BLaER1 treated with 17β-estradiol and CSF1 and Interleukin-3, amounts not matched to agents 10 nM and 100 nM (cell line): Measurements from ENCODE around the gene MKI67.

Experiments used
- H3K27ac ChIP-seq, 11 experiments: shearing (Covaris generic); formaldehyde crosslinking; 2 replicates each; pipeline ENCODE4 v1.8.1; 2022
- H3K27me3 ChIP-seq, 11 experiments: shearing (Covaris generic); formaldehyde crosslinking; 2 replicates each; pipeline ENCODE4 v1.8.1; 2022
- H3K36me3 ChIP-seq, 11 experiments: shearing (Covaris generic); formaldehyde crosslinking; 2 replicates each; pipeline ENCODE4 v1.8.1; 2022
- H3K4me1 ChIP-seq, 10 experiments: shearing (Covaris generic); formaldehyde crosslinking; 2 replicates each; pipeline ENCODE4 v1.8.1; 2022
- H3K4me2 ChIP-seq, 11 experiments: shearing (Covaris generic); formaldehyde crosslinking; 2 replicates each; pipeline ENCODE4 v1.8.1; 2022
- H3K4me3 ChIP-seq, 10 experiments: shearing (Covaris generic); formaldehyde crosslinking; 2 replicates each; pipeline ENCODE4 v1.8.1; 2022
- H3K9ac ChIP-seq, 11 experiments: shearing (Covaris generic); formaldehyde crosslinking; 2 replicates each; pipeline ENCODE4 v1.8.1; 2022
- H3K9me3 ChIP-seq, 11 experiments: shearing (Covaris generic); formaldehyde crosslinking; replicated peaks in 1 of 11; 2 replicates each; pipeline ENCODE4 v1.8.1; 2022
- H4K20me1 ChIP-seq, 11 experiments: shearing (Covaris generic); formaldehyde crosslinking; 2 replicates each; pipeline ENCODE4 v1.8.1; 2022
- Cebpa-rat ChIP-seq, 11 experiments: shearing (Covaris generic); IDR thresholded peaks; 2 replicates each; pipeline ENCODE4 v1.8.1; 2022

MKI67 gene

GRCh38 chr10:128059266-128059981, 66.8 kb downstream of the MKI67 start:
- Histone ChIP-seq H3K4me3 (peak overlapping the region in 4 of 10 experiments; percentile 7 to 41 (median 22); a peak in 5 of 20 replicates), H3K9ac (peak overlapping the region; percentile 58 to 98 (median 94); a peak in 21 of 22 replicates), H4K20me1 (peaks cover 23 to 52% (median 42%) of the 10 kb centered on the region in 11 experiments), H3K4me1 (peaks cover 96 to 99% (median 97%) of the 10 kb centered on the region in 10 experiments), H3K27ac (peak overlapping the region; percentile 98 to 100 (median 99)), H3K9me3 (no peaks in the 10 kb centered on the region), H3K36me3 (peaks cover 76 to 87% (median 79%) of the 10 kb centered on the region in 11 experiments), H3K4me2 (peak overlapping the region; percentile 74 to 99 (median 96)), H3K27me3 (no peaks in the 10 kb centered on the region; a peak in 1 of 22 replicates)
- TF ChIP-seq Cebpa-rat (IDR thresholded peaks at IDR 0.05): no peak

GRCh38 chr10:128058750-128059134, 67.5 kb downstream of the MKI67 start:
- Histone ChIP-seq H3K4me2 (peak overlapping the region; percentile 74 to 99 (median 96)), H3K9me3 (no peaks in the 10 kb centered on the region), H3K4me3 (peak overlapping the region in 2 of 10 experiments; percentile 13 to 26; a peak in 4 of 20 replicates), H3K4me1 (peaks cover 96 to 98% (median 98%) of the 10 kb centered on the region in 10 experiments), H3K36me3 (peaks cover 83 to 92% (median 86%) of the 10 kb centered on the region in 11 experiments), H3K9ac (peak overlapping the region; percentile 56 to 98 (median 94); a peak in 21 of 22 replicates), H4K20me1 (peaks cover 28 to 59% (median 48%) of the 10 kb centered on the region in 11 experiments), H3K27ac (peak overlapping the region; percentile 98 to 100 (median 99)), H3K27me3 (no peaks in the 10 kb centered on the region; a peak in 1 of 22 replicates)
- TF ChIP-seq Cebpa-rat (IDR thresholded peaks at IDR 0.05): no peak

- H3K4me3 ChIP-seq: peak overlapping the region in 2 of 10 experiments; percentile 13 to 26; a peak in 4 of 20 replicates
- H3K27ac ChIP-seq: peak overlapping the region; percentile 98 to 100 (median 99)
- peaks cover 88 to 94% (median 91%) of the 10 kb centered on the region in 11 experiments for H3K36me3 ChIP-seq
- H4K20me1 ChIP-seq: peaks cover 32 to 64% (median 53%) of the 10 kb centered on the region in 11 experiments
- peak overlapping the region; percentile 74 to 99 (median 96) for H3K4me2 ChIP-seq
- no peaks in the 10 kb centered on the region for H3K9me3 ChIP-seq
- H3K9ac ChIP-seq: peak overlapping the region; percentile 35 to 98 (median 94)
- peaks cover 94 to 98% (median 97%) of the 10 kb centered on the region in 10 experiments for H3K4me1 ChIP-seq
- no peaks in the 10 kb centered on the region; a peak in 1 of 22 replicates for H3K27me3 ChIP-seq
- TF ChIP-seq Cebpa-rat (IDR thresholded peaks at IDR 0.05): no peak
Observed at GRCh38 chr10:128058106-128058749, 68.0 kb downstream of the MKI67 start.

GRCh38 chr10:128056303-128057050, 69.7 kb downstream of the MKI67 start:
- Histone ChIP-seq H3K4me2 (peak overlapping the region in 9 of 11 experiments; percentile 74 to 99 (median 96); a peak in 18 of 22 replicates), H3K27ac (peak overlapping the region; percentile 3 to 99 (median 39); a peak in 17 of 22 replicates), H4K20me1 (peaks cover 47 to 81% (median 71%) of the 10 kb centered on the region in 11 experiments), H3K4me1 (peaks cover 95 to 100% (median 99%) of the 10 kb centered on the region in 10 experiments), H3K9ac (peak overlapping the region in 4 of 11 experiments; percentile 22 to 98 (median 76); a peak in 6 of 22 replicates), H3K27me3 (no peaks in the 10 kb centered on the region), H3K9me3 (no peaks in the 10 kb centered on the region), H3K4me3 (peak overlapping the region in 1 of 10 experiments; percentile 86; a peak in 1 of 20 replicates), H3K36me3 (peaks cover 100% of the 10 kb centered on the region in 11 experiments)
- TF ChIP-seq Cebpa-rat (IDR thresholded peaks at IDR 0.05): no peak

- Histone ChIP-seq H3K36me3 (peaks cover 96 to 100% (median 100%) of the 10 kb centered on the region in 11 experiments), H3K27ac (peak overlapping the region in 9 of 11 experiments; percentile 32 to 99 (median 93); a peak in 16 of 22 replicates), H3K27me3 (no peaks in the 10 kb centered on the region), H3K4me3 (peak overlapping the region in 4 of 10 experiments; percentile 3 to 86 (median 32); a peak in 4 of 20 replicates), H3K9me3 (no peaks in the 10 kb centered on the region), H3K4me1 (peaks cover 93 to 100% (median 98%) of the 10 kb centered on the region in 10 experiments), H4K20me1 (peaks cover 47 to 92% (median 82%) of the 10 kb centered on the region in 11 experiments), H3K4me2 (peak overlapping the region in 10 of 11 experiments; percentile 2 to 99 (median 94); a peak in 18 of 22 replicates), H3K9ac (peak overlapping the region in 8 of 11 experiments; percentile 5 to 95 (median 34); a peak in 10 of 22 replicates)
- no peak for TF ChIP-seq Cebpa-rat (IDR thresholded peaks at IDR 0.05)
Observed at GRCh38 chr10:128055061-128055868, 71.0 kb downstream of the MKI67 start.

GRCh38 chr10:128054163-128054970, 71.9 kb downstream of the MKI67 start:
- Histone ChIP-seq H3K36me3 (peaks cover 94 to 100% (median 98%) of the 10 kb centered on the region in 11 experiments), H3K4me2 (peak overlapping the region; percentile 1 to 99 (median 92); a peak in 17 of 22 replicates), H3K9me3 (no peaks in the 10 kb centered on the region), H3K27me3 (no peaks in the 10 kb centered on the region), H3K9ac (peak overlapping the region in 7 of 11 experiments; percentile 24 to 95 (median 36); a peak in 11 of 22 replicates), H3K27ac (peak overlapping the region; percentile 2 to 99 (median 49); a peak in 19 of 22 replicates), H4K20me1 (peaks cover 47 to 93% (median 85%) of the 10 kb centered on the region in 11 experiments), H3K4me3 (peak overlapping the region in 4 of 10 experiments; percentile 3 to 86 (median 32); a peak in 5 of 20 replicates), H3K4me1 (peaks cover 84 to 97% (median 91%) of the 10 kb centered on the region in 10 experiments)
- no peak for TF ChIP-seq Cebpa-rat (IDR thresholded peaks at IDR 0.05)

- peaks cover 47 to 93% (median 82%) of the 10 kb centered on the region in 11 experiments for H4K20me1 ChIP-seq
- no peaks in the 10 kb centered on the region for H3K9me3 ChIP-seq
- no peaks in the 10 kb centered on the region for H3K27me3 ChIP-seq
- peaks cover 90 to 100% (median 98%) of the 10 kb centered on the region in 11 experiments for H3K36me3 ChIP-seq
- peak overlapping the region in 10 of 11 experiments; percentile 8 to 99 (median 90); a peak in 19 of 22 replicates for H3K27ac ChIP-seq
- peak overlapping the region in 6 of 11 experiments; percentile 32 to 95 (median 90); a peak in 10 of 22 replicates for H3K9ac ChIP-seq
- TF ChIP-seq Cebpa-rat (IDR thresholded peaks at IDR 0.05): no peak
- H3K4me1 ChIP-seq: peaks cover 74 to 90% (median 81%) of the 10 kb centered on the region in 10 experiments
- peak overlapping the region in 10 of 11 experiments; percentile 13 to 100 (median 98); a peak in 17 of 22 replicates for H3K4me2 ChIP-seq
- peak overlapping the region in 3 of 10 experiments; percentile 86 to 89 (median 86); a peak in 4 of 20 replicates for H3K4me3 ChIP-seq
Observed at GRCh38 chr10:128053356-128053755, 72.9 kb downstream of the MKI67 start.
